ENCODE data around the gene DNAH1.

DNAH1 gene

DNA sequence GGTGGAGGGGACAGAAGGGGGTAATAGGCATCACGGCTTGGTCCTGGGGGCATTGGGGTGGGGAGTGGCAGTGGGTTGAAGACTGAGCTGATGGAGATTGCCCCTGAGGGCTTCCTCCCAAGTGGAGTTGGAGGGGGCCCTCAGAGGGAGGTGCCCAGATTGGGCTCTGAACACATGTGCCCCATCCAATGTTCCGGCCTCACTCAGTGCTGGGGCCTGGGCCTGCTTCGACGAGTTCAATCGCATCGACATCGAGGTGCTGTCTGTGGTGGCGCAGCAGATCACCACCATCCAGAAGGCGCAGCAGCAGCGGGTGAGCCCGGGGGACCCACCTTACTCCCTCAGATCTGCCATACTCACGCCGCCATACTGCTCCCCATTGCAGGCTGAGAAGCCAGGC is 45.3 kb downstream of the DNAH1 start:
- no peak for DNase-seq

DNA sequence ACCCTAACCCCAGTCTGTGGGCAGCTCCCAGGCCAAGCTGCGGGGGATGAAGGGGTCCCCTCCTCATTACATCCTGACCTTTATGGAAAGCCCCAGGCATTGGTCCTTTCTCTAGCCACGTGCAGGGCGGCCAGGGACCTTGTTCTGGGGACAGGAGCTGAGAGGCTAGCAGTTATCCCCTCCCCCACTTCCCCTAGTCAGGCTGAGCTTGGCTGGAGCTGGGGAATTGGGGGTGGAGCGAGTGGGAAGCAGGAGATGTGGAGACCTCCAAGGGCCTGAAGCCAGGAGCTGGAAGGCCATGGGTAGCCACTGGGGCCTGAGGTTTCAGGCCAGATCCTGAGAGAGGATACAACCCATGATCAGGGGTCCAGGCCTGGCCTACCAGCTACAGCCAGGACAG is 45.8 kb downstream of the DNAH1 start:
- no peak for DNase-seq

DNA sequence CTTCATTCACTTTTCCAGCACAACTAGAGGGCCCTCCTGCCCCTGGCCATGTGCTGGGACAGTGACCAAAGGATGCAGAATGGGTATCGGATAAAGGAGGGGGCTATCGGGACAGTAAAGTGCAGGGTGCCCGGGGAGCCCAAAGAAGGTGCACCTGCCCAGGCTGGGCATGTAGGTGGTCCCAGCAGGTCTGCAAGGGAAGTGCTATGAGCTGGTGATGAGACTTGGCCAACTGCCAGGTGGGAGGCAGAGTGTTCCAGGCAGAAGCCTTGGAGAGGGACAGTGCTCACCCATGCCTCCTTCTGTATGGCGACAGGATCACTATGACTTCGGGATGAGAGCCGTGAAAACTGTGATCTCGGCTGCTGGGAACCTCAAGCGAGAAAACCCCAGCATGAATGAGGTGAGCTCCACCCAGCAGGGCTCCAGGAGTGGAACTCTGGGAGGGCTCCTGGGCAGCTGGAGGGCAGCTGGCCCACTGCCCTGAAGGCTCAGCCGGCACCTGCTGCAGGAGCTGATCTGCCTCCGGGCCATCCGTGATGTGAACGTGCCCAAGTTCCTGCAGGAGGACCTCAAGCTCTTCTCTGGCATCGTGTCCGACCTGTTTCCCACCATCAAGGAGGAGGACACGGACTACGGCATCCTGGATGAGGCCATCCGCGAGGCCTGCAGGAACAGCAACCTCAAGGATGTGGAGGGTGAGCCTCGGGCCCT is 48.4 kb downstream of the DNAH1 start:
- DNase-seq: no peak

DNA sequence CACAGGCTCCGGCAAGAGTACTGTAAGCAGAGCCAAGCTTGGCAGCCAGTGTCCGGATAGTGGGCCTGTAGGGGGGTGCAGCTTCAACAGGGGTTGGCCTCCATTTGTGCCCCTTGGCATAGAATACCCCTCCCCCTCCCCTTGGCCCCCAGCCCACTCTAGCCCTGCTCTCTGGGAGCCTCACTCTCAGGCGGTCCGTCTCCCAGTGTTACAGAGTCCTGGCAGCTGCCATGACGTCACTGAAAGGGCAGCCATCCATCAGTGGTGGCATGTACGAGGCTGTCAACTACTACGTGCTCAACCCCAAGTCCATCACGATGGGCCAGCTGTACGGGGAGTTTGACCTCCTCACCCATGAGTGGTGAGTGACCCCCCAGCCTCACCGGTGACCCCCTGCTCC is 50.4 kb downstream of the DNAH1 start:
- DNase-seq: no peak

DNA sequence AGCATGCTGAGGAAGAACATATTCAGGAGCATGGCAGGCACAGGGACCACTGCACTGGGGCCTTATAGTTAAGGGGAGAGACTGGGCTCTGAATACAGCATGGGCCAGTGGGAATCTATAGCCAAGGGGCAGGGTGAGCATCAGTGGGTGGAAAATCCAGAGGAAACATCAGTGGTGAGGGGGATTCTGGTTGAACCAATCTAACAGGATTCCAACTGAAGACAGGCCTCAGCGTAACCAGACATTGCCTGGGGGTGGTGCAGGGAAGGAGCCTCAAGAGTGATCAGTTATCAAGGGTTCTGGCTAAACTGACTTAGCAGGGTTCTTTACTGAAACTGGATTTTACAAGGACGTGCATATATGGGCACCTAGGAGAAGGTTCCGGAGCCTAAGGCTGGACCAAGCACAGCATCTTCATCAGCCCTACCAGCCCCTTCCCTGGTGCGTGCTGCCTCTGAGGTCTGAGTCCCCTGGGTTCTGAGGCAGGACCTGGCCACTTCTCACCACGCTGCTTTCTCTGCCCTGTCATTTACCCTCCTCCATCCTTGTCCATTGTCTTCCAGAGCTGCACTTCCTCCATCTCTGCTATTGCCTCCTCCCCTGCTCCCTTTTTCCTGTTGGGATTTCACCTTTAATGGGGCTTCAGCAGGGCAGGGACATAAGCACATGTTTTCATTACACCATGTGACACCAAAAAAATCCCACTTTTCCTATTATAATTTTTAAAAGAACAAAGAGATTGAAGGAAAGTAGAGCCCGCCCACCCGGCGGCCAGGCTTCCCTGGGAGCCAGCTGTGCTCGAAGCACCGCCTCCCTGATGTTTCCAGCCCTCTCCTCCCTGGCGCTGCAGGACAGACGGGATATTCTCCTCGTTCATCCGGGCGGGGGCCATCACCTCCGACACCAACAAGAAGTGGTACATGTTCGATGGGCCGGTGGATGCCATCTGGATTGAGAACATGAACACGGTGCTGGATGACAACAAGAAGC is 52.1 kb downstream of the DNAH1 start:
- no peak for DNase-seq

DNA sequence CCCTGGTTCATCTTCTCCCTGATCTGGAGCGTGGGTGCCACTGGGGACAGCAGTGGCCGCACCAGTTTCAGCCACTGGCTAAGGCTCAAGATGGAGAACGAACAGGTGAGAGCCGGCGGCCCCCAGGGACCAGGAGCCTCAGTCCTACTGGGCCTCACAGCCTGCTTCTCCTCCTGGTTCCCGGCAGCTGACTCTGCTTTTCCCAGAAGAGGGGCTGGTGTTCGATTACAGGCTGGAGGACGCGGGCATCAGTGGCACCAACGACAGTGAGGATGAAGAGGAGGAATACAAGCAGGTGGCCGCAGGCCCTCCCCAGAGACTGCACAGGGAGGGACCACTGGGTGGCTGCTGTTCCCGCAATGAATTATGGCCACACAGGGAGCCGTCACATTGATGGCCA is 54.4 kb downstream of the DNAH1 start:
- no peak for DNase-seq

DNA sequence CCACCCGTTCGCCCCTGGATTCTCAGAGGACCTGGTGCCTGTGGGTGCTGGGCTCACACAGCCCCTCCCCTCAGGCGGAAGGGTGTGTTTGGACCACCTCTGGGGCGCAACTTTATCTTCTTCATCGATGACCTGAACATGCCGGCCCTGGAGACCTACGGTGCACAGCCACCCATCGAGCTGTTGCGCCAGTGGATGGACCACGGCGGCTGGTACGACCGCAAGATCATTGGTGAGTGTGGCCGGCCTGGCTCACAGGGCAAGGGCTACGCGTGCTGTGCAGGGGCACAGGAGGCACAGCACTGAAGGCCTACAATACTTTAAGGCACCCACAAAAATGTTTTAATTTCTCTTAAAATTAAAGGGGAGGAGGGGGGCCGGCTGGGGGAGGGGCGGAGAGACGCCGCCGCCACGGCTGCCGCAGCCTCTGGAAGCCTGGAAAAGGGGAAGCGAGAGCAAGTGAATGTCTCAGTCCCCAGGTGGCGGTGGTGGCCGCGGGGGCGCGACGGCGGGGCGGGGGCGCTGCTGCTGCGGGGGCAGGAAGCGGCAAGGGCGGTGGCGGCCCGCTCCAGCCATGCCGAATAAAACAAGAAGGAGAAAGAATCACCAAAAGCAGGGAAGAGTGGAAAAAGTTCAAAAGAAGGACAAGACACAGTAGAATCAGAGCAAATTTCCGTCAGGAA is 56.8 kb downstream of the DNAH1 start:
- DNase-seq: no peak

DNA sequence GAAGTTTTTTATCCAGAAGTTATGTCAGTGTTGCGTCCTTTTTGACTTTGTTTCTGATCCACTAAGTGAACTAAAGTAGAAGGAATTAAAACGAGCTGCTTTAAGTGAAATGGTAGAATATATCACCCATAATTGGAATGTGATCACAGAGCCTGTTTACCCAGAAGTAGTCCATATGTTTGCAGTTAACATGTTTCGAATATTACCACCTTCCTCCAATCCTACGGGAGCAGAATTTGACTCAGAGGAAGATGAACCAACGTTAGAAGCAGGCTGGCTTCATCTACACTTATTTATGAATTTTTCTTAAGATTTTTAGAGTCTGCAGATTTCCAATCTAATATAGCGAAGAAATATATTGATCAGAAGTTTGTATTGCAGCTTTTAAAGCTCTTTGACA is 57.6 kb downstream of the DNAH1 start:
- DNase-seq: no peak

DNA sequence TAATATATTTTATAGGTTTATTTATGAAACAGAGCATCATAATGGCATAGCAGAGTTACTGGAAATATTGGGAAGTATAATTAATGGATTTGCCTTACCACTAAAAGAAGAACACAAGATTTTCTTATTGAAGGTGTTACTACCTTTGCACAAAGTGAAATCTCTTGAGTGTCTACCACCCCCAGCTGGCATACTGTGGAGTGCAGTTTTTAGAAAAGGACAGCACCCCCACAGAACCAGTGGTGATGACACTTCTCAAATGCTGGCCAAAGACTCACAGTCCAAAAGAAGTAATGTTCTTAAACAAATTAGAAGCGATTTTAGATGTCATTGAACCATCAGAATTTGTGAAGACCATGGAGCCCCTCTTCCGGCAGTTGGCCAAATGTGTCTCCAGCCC is 58.1 kb downstream of the DNAH1 start:
- DNase-seq: no peak

DNA sequence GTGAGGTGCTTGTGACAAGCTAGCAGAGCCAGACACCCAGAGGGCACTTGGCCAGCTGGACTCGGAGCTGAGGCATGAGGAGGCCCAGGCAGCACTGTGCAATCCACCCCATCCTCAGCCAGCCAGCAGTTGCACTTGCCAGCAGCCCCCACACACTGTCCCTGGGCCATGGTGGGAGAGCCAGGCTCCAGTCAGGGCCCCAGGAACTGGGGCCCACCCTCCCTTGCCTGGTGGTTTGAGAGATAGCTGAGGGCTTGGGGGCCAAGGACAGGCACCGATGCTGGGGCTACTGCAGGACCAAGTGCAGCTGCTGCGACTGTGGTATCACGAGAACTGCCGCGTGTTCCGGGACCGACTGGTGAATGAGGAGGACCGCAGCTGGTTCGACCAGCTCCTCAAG is 63.5 kb downstream of the DNAH1 start:
- no peak for DNase-seq

DNA sequence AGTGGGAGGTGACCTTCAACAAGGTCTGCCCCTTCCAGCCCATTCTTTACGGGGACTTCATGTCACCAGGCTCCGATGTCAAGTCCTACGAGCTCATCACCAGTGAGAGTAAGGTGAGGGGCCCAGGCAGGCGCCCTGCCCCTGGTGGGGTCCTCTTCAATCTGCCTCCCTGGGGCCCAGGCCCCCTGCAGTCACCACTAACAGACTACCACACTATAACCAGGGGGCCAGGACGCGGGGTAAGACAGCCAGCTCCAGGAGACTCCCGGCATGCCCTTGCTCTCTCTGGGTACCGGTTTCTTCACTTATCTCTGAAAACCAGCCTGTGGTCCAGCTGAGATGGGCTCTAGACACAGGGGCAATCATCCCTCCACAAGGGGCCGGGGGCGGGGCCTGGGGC is 63.9 kb downstream of the DNAH1 start:
- no peak for DNase-seq

DNA sequence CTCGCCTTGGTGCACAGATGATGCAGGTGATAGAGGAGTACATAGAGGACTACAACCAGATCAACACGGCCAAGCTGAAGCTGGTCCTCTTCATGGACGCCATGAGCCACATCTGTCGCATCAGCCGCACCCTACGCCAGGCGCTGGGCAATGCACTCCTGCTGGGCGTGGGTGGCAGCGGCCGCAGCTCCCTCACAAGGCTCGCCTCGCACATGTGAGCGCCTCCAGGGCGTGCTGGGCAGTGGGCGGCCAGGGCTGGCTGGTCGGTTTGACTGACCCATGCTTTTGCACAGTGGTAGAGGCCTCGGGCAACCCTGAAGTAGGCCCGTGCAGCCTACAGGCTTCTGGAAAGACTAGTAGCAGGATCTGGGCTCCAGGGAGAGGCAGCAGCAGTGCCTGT is 65.5 kb downstream of the DNAH1 start:
- no peak for DNase-seq

DNA sequence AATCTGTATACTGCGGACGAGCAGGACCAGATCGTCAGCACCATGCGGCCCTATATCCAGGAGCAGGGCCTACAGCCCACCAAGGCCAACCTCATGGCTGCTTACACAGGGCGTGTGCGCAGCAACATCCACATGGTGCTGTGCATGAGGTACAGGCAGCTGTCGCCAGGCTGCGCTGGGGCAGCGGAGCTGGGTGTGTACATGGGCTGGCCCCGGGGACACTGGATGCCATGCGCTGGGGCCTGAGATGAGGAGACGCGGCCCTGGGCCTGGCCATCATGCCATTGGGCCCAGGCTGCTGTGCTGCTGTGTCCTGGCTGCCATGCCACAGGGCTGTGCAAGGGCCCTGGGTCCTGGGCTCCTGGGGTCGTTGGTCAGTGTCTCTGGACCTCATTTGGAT is 67.3 kb downstream of the DNAH1 start:
- no peak for DNase-seq

DNA sequence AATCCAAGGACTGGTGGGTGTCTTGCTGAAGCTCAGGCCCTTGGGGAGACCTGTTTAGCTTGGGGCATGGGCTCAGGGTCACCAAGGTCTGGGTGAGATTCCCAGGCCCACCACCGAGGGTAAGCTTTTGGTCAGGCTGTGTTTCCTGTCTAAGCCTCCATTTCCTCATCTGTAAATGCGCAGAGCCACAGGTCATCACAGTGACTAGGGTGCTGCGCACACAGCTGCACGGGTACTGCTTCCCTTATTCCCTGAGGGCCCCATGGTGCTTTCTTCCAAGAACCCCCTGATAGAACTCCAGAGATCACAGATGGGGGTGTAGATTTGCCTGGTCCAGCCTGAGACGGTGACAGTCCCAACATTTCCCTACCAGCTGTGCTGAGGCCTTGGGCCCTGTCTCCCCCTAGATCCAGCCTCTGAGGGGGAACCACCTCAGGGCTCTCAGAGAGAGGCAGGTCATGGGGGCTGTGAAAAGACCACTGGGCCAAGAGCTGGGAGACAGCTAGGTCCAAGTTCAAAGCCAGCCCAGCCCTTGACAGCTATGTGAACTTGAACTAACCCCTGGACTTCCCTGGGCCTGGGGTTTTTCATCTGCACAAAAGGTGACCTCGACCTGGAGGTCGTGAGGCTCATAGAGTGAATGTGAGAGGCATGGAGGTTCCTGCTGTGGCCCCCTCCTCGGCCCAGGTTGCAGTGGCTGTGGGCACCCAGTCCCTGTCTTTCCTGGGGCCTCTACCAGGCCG is 68.1 kb downstream of the DNAH1 start:
- no peak for DNase-seq

DNA sequence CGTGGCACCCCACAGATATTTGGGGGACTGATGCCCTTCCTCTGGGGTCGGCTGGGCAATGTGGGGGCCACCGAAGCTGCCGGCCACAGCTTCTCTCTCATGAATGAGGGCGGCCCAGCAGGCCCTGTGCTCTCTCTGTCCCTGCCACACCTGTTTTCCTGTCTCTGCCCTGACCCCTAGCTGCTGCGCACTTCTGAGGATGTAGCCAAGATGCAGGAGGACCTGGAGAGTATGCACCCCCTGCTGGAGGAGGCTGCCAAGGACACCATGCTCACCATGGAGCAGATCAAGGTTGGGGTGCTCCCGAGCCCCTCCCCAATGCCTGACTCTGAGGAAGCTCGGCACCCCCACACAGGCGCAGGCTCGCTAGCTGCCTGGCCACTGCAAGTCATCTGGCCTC is 69.0 kb downstream of the DNAH1 start:
- no peak for DNase-seq

DNA sequence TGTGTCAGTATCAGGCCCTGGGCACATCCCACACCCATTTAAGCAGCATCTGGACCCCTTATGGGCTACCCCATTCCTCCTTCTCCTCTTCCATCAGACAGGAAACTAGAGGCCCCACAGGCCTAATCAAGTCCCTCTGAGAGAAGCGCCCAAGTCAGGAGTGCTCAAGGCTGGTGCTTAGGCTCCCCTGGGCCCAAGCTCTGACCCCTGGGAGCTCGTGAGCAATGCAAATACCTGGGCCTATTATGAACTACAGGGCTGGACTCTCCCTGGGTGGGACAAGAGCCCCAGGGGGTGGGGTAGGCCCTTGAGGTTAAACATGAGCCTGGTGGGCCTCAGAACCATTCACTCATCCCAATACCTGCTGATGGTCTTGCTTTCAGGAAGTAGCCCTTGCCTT is 71.4 kb downstream of the DNAH1 start:
- no peak for DNase-seq

DNA sequence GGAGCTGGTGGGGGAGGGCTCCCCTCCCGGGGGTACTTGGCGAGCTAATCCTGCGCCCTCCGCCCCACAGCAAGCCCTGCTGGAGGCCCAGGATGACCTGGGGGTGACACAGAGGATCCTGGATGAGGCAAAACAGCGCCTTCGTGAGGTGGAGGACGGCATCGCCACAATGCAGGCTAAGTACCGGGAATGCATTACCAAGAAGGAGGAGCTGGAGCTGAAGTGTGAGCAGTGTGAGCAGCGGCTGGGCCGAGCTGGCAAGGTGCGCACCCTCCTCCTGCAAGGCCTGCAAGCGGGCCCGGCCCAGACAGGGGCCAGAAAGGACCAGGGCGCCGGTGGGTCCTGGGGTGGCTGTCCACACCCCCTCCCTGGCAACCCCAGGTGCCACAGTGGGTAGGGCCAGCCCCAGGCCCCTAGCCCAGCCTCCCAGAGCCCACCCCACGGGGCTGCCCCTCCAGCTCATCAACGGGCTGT is 72.3 kb downstream of the DNAH1 start:
- no peak for DNase-seq

DNA sequence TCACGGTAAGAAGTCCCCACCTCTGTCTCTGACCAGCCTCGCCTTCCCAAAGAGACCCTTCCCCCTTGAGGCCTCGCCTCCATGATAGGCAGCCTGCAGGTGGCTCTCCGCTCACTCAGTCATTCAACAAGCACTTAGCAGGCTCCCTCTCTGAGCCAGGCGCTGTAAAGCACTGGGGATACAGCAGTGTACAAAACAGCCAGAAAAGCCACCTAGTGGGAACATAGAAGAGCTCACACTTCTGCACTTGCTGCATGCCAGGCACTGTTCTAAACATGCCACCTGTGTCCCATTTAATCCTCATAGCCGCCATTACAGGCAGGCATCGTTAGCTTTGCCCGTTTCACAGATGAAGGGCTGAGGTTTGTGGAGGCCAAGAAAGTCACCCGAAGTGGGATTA is 72.8 kb downstream of the DNAH1 start:
- no peak for DNase-seq

DNA sequence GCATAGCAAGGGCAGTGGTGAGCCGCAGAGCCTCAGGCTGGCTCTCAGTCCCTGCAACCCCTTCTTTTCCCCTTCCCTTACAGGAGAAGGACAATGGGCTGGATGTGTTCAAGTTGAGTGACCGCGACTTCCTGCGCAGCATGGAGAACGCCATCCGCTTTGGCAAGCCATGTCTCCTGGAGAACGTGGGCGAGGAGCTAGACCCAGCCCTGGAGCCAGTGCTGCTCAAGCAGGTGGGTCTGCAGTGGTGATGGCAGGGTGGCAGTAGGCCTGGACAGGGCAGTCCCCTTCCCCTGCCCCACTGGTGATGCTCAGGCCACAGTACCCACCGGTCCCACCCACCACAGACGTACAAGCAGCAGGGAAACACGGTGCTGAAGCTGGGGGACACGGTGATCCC is 75.0 kb downstream of the DNAH1 start:
- no peak for DNase-seq

DNA sequence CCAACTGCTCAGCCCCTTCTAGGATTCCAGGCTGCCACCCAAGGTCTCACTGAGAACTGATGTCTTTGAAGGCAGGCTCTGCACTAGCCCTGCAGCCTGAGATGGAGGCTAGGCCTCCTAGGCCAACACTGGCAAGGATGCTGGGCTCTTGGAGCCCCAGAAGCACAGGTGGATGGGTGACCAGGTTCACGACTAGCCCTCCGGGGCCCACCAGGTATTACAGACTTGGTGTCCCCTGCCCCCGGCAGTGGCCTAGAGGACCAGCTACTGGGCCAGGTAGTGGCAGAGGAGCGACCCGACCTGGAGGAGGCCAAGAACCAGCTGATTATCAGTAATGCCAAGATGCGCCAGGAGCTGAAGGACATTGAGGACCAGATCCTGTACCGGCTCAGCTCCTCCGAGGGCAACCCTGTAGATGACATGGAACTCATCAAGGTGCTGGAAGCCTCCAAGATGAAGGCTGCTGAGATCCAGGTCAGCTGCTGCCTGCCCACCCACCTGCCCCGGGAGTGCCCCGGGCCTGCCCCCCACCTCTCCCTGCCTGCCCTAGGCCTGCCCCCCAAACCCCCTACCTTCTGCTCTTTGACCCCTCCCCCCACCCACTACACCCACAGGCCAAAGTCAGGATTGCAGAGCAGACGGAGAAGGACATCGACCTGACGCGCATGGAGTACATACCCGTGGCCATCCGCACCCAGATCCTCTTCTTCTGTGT is 76.3 kb downstream of the DNAH1 start:
- DNase-seq: no peak

DNA sequence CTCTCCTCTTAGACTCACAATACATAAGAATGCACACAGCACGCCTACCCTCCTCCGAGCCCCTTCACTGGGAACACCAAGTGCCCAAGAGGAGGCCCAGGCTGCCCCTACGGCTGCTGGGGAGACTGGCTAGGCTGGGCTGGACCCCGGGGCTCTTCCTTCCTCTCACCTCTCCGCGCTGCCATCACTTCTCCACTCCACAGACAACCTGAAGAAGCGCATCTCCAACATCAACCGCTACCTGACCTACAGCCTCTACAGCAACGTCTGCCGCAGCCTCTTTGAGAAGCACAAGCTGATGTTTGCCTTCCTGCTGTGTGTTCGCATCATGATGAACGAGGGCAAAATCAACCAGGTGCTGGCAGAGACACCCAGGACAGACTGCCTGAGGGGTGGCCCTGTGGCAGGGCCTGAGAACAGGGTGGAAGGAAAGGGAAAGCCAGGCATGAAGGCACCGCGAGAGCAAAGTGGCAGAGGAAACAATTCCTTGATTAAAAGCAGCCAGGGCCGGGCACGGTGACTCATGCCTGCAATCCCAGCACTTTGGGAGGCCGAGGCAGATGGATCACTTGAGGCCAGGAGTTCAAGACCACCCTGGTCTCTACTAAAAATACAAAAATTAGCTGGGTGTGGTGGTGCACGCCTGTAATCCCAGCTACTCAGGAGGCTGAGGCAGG is 77.2 kb downstream of the DNAH1 start:
- DNase-seq: no peak
